GM10248 (cell line): ENCODE results near the gene CAMKMT.
A peak's percentile ranks its signal among the peaks of the same experiment; 100 is the strongest.

Experiments
- CTCF ChIA-PET: fragments of 300-600 bp; sonication (Branson Sonifier 250); formaldehyde crosslinking; extraction: SDS; loops from one replicate; lab custom pipeline; 2021; ENCODE audit warnings: antibody characterized with exemption; lab: Yijun Ruan, JAX
- POLR2A ChIA-PET: fragments of 350-650 bp; sonication (Branson Sonifier 250); formaldehyde crosslinking; extraction: SDS; loops from one replicate; lab custom pipeline; 2020; ENCODE audit warnings: antibody characterized with exemption; lab: Yijun Ruan, JAX
- DNase-seq: peaks from one replicate; pipeline ENCODE4 v3.0.0; 2012; ENCODE audit errors: extremely low spot score
- CTCF ChIP-seq: IDR thresholded peaks from 2 replicates; pipeline ENCODE4 v1.5.1; 2012; ENCODE audit warnings: mild to moderate bottlenecking, low read depth; ENCODE audit errors: extremely low read depth, missing control alignments, control extremely low read depth

The CAMKMT gene

GRCh38 chr2:44542520-44542919, 180.8 kb downstream of the CAMKMT start:
- CTCF ChIA-PET, result interaction anchor here (1.2 kb wide), 1 partner anchor 93 kb away, joined by 4 read pairs; no protein-coding TSS in a partner anchor
- no peak for DNase-seq
- POLR2A ChIA-PET, result no interaction called here
- no peak for TF ChIP-seq CTCF

- POLR2A ChIA-PET, result no interaction called here
- CTCF ChIA-PET, result interaction anchor here (1.2 to 1.6 kb wide), 2 partner anchors 64 to 91 kb away, joined by 4 read pairs; no protein-coding TSS in a partner anchor
- no peak for DNase-seq
- TF ChIP-seq CTCF, result no peak
These were observed 182.3 kb downstream of the CAMKMT start for GRCh38 chr2:44543773-44544725.

- TF ChIP-seq CTCF, result no peak
- ChIA-PET CTCF (interaction anchor here (1.6 kb wide), 1 partner anchor 65 kb away, joined by 4 read pairs; no protein-coding TSS in a partner anchor), POLR2A (no interaction called here)
- DNase-seq, result no peak
These were observed 183.3 kb downstream of the CAMKMT start for GRCh38 chr2:44545005-44545404.

GRCh38 chr2:44546459-44547127, 184.8 kb downstream of the CAMKMT start:
- POLR2A ChIA-PET, result interaction anchor here (0.5 kb wide), 1 partner anchor 24 kb away, joined by 3 read pairs; no protein-coding TSS in a partner anchor
- CTCF ChIA-PET, result interaction anchor here (1.3 kb wide), 1 partner anchor 67 kb away, joined by 3 read pairs; no protein-coding TSS in a partner anchor
- TF ChIP-seq CTCF, result no peak
- peak; percentile 17 for DNase-seq

- CTCF ChIA-PET, result interaction anchor here (0.6 to 1.7 kb wide), 4 partner anchors 10 to 1663 kb away, joined by 3 to 5 read pairs (median 3); no protein-coding TSS in a partner anchor
- no peak for DNase-seq
- POLR2A ChIA-PET, result no interaction called here
- TF ChIP-seq CTCF, result no peak
These were observed 186.0 kb downstream of the CAMKMT start for GRCh38 chr2:44547718-44548117.

GRCh38 chr2:44548221-44549098, 186.7 kb downstream of the CAMKMT start:
- POLR2A ChIA-PET, result no interaction called here
- no peak for TF ChIP-seq CTCF
- DNase-seq, result no peak
- CTCF ChIA-PET, result interaction anchor here (0.6 to 2.6 kb wide), 5 partner anchors 10 to 1662 kb away, joined by 3 to 15 read pairs (median 3); no protein-coding TSS in a partner anchor
